H9 (cell line): ENCODE data around the gene FZD2. TPM values are rescaled to one million over a fixed set of nuclear protein-coding genes. Genes with fewer than 3 reads are reported as not detected.

Experiments used
- DNase-seq: peaks from one replicate; pipeline ENCODE4 v3.0.0-alpha.2; 2017
- H2AFZ ChIP-seq: one replicate; pipeline ENCODE4 v1.6.1; 2013; ENCODE audit warnings: mild to moderate bottlenecking, low read length, control low read depth, moderate library complexity
- H2AK5ac ChIP-seq: 2 replicates; pipeline ENCODE4 v1.6.1; 2013; ENCODE audit warnings: low read length, control low read depth, mixed read lengths; ENCODE audit not compliant: insufficient read length
- H2BK120ac ChIP-seq: one replicate; pipeline ENCODE4 v1.6.1; 2013; ENCODE audit warnings: low read depth, mild to moderate bottlenecking, low read length, control low read depth, inconsistent platforms; ENCODE audit not compliant: poor library complexity, severe bottlenecking
- H2BK12ac ChIP-seq: 2 replicates; pipeline ENCODE4 v1.6.1; 2013; ENCODE audit warnings: low read length, control low read depth, mixed read lengths, low read depth; ENCODE audit not compliant: insufficient read length
- H2BK15ac ChIP-seq: 2 replicates; pipeline ENCODE4 v1.6.1; 2013; ENCODE audit warnings: low read depth, low read length, control low read depth
- H2BK20ac ChIP-seq: one replicate; pipeline ENCODE4 v1.6.1; 2013; ENCODE audit warnings: low read depth, mild to moderate bottlenecking, low read length, control low read depth, inconsistent platforms; ENCODE audit not compliant: poor library complexity, severe bottlenecking
- H2BK5ac ChIP-seq: 2 replicates; pipeline ENCODE4 v1.6.1; 2013; ENCODE audit warnings: low read length, control low read depth, mixed read lengths; ENCODE audit not compliant: insufficient read length
- H3K14ac ChIP-seq: 2 replicates; pipeline ENCODE4 v1.6.1; 2013; ENCODE audit warnings: low read length, control low read depth; ENCODE audit not compliant: insufficient read depth
- H3K18ac ChIP-seq: 2 replicates; pipeline ENCODE4 v1.6.1; 2013; ENCODE audit warnings: low read depth, mild to moderate bottlenecking, mixed read lengths, low read length, control low read depth; ENCODE audit not compliant: insufficient read length
- H3K23ac ChIP-seq: 2 replicates; pipeline ENCODE4 v1.6.1; 2013; ENCODE audit warnings: low read length, control low read depth, mixed read lengths, low read depth; ENCODE audit not compliant: insufficient read length
- H3K23me2 ChIP-seq: 2 replicates; pipeline ENCODE4 v1.6.1; 2013; ENCODE audit warnings: low read depth, mild to moderate bottlenecking, mixed read lengths, low read length, control low read depth; ENCODE audit not compliant: insufficient read length, poor library complexity, severe bottlenecking
- H3K27ac ChIP-seq: 2 replicates; pipeline ENCODE4 v1.5.1; 2013; ENCODE audit warnings: low read length, control low read depth, mixed read lengths, low read depth; ENCODE audit not compliant: insufficient read length
- H3K27me3 ChIP-seq: 2 replicates; pipeline ENCODE4 v1.6.1; 2013; ENCODE audit warnings: low read length, control low read depth, inconsistent platforms; ENCODE audit not compliant: insufficient read depth
- H3K4ac ChIP-seq: 2 replicates; pipeline ENCODE4 v1.6.1; 2013; ENCODE audit warnings: low read depth, mild to moderate bottlenecking, control low read depth, inconsistent platforms, low read length, moderate library complexity
- H3K4me1 ChIP-seq: 2 replicates; pipeline ENCODE4 v1.6.1; 2013; ENCODE audit warnings: low read length, control low read depth, inconsistent platforms; ENCODE audit not compliant: insufficient read depth
- H3K4me2 ChIP-seq: 2 replicates; pipeline ENCODE4 v1.6.1; 2013; ENCODE audit warnings: low read length, control low read depth, mixed read lengths; ENCODE audit not compliant: insufficient read length, insufficient read depth
- H3K56ac ChIP-seq: 2 replicates; pipeline ENCODE4 v1.6.1; 2013; ENCODE audit warnings: low read depth, mild to moderate bottlenecking, mixed read lengths, low read length, control low read depth; ENCODE audit not compliant: insufficient read length
- H3K79me1 ChIP-seq: 2 replicates; pipeline ENCODE4 v1.6.1; 2013; ENCODE audit warnings: low read depth, mild to moderate bottlenecking, moderate library complexity, low read length, control low read depth, inconsistent platforms; ENCODE audit not compliant: insufficient read depth, poor library complexity, severe bottlenecking
- H3K79me2 ChIP-seq: 2 replicates; pipeline ENCODE4 v1.6.1; 2013; ENCODE audit warnings: low read length, control low read depth, inconsistent platforms; ENCODE audit not compliant: insufficient read depth
- H3K9ac ChIP-seq: 2 replicates; pipeline ENCODE4 v1.6.1; 2013; ENCODE audit warnings: low read length, control low read depth, mixed read lengths; ENCODE audit not compliant: insufficient read length; ENCODE audit errors: extremely low read depth
- H3K9me3 ChIP-seq: one replicate; pipeline ENCODE4 v1.6.1; 2013; ENCODE audit warnings: low read depth, low read length, inconsistent platforms; ENCODE audit not compliant: control insufficient read depth
- H3T11ph ChIP-seq: one replicate; pipeline ENCODE4 v1.6.1; 2013; ENCODE audit warnings: mild to moderate bottlenecking, low read length, control low read depth, inconsistent platforms
- H4K20me1 ChIP-seq: one replicate; pipeline ENCODE4 v1.6.1; 2013; ENCODE audit not compliant: control insufficient read depth, insufficient read length, insufficient read depth
- H4K5ac ChIP-seq: 2 replicates; pipeline ENCODE4 v1.6.1; 2013; ENCODE audit warnings: low read depth, mild to moderate bottlenecking, mixed read lengths, low read length, control low read depth; ENCODE audit not compliant: insufficient read length
- H4K8ac ChIP-seq: replicated peaks from 2 replicates; pipeline ENCODE4 v1.6.1; 2013; ENCODE audit warnings: low read length, control low read depth, mixed read lengths, low read depth; ENCODE audit not compliant: insufficient read length
- H4K91ac ChIP-seq: 2 replicates; pipeline ENCODE4 v1.6.1; 2013; ENCODE audit warnings: low read depth, mild to moderate bottlenecking, moderate library complexity, mixed read lengths, low read length, control low read depth; ENCODE audit not compliant: insufficient read length
- H3K27ac Mint-ChIP-seq, 3 experiments: 2 replicates in 2 of 3; 3 replicates in 1 of 3; pipeline ENCODE4 v1.8.0; 2020 to 2021; ENCODE audit warnings: mixed read lengths in 3 of 3, mild to moderate bottlenecking in 1 of 3, moderate library complexity in 1 of 3
- H3K27me3 Mint-ChIP-seq: 2 replicates; pipeline ENCODE4 v1.8.0; 2021; ENCODE audit warnings: low read depth, mild to moderate bottlenecking, moderate library complexity, mixed read lengths
- H3K36me3 Mint-ChIP-seq, 3 experiments: 2 replicates in 2 of 3; 3 replicates in 1 of 3; pipeline ENCODE4 v1.8.0; 2020 to 2021; ENCODE audit warnings: low read depth in 3 of 3, mixed read lengths in 3 of 3; ENCODE audit not compliant: insufficient read depth in 1 of 3
- H3K4me1 Mint-ChIP-seq, 2 experiments: 2 replicates each; pipeline ENCODE4 v1.8.0; 2020; ENCODE audit warnings: mixed read lengths in 2 of 2
- H3K4me3 Mint-ChIP-seq, 2 experiments: 2 replicates in 1 of 2; 3 replicates in 1 of 2; pipeline ENCODE4 v1.8.0; 2020 to 2021; ENCODE audit warnings: mild to moderate bottlenecking in 2 of 2, mixed read lengths in 2 of 2, moderate library complexity in 1 of 2
- H3K9me3 Mint-ChIP-seq, 2 experiments: 2 replicates in 1 of 2; 3 replicates in 1 of 2; pipeline ENCODE4 v1.8.0; 2020; ENCODE audit warnings: mild to moderate bottlenecking in 2 of 2, mixed read lengths in 2 of 2, moderate library complexity in 1 of 2
- WGBS: extraction: QIAGEN DNeasy Blood & Tissue Kit; methylation state at CpG from one replicate; pipeline ENCODE4 v1.1.7; 2013; ENCODE audit warnings: missing lambda C conversion rate, low lambda C conversion rate, mixed read lengths; ENCODE audit not compliant: insufficient read length; ENCODE audit errors: extremely low coverage; 5-methylcytosine and 5-hydroxymethylcytosine counted together
- total RNA-seq: library from RNA; stranded (reverse); gene quantifications from 2 replicates; pipeline ENCODE4 v1.2.1, GENCODE V29; 2021
- TF ChIP-seq, protein P1 (sequence below): fragments of 200-600 bp; sonication (generic); conservative IDR thresholded peaks from 3 replicates; pipeline ENCODE4 v1.8.0; 2021; ENCODE audit warnings: antibody characterized with exemption, mild to moderate bottlenecking

FZD2 gene
- total RNA-seq, 1 experiment from 2014 or later: 18.2 TPM

- H3K4me2 ChIP-seq: no peak overlapping the region
- no peak overlapping the region for H2BK12ac ChIP-seq
- H4K8ac ChIP-seq: no peak overlapping the region
- H2AK5ac ChIP-seq: no peak overlapping the region
- no peak overlapping the region for H3K23ac ChIP-seq
- no peak overlapping the region for H3T11ph ChIP-seq
- DNase-seq: no peak
- H4K5ac ChIP-seq: no peak overlapping the region
- no peak overlapping the region for H4K91ac ChIP-seq
- H4K20me1 ChIP-seq: no peaks in the 10 kb centered on the region
- no peaks in the 10 kb centered on the region for H3K9me3 ChIP-seq
- no peak overlapping the region for H2AFZ ChIP-seq
- no peak overlapping the region for H2BK20ac ChIP-seq
- Mint-ChIP-seq H3K4me3 (no peak overlapping the region), H3K36me3 (peaks cover 5 to 12% (median 10%) of the 10 kb centered on the region in 3 experiments), H3K27ac (no peak overlapping the region), H3K4me1 (no peaks in the 10 kb centered on the region), H3K9me3 (peaks cover 27 to 32% of the 10 kb centered on the region in 2 experiments), H3K27me3 (peaks cover 3% of the 10 kb centered on the region)
- no peak overlapping the region for H3K56ac ChIP-seq
- no peak overlapping the region for H2BK15ac ChIP-seq
- H3K27ac ChIP-seq: no peak overlapping the region
- H2BK5ac ChIP-seq: no peak overlapping the region
- TF ChIP-seq, protein P1, sequence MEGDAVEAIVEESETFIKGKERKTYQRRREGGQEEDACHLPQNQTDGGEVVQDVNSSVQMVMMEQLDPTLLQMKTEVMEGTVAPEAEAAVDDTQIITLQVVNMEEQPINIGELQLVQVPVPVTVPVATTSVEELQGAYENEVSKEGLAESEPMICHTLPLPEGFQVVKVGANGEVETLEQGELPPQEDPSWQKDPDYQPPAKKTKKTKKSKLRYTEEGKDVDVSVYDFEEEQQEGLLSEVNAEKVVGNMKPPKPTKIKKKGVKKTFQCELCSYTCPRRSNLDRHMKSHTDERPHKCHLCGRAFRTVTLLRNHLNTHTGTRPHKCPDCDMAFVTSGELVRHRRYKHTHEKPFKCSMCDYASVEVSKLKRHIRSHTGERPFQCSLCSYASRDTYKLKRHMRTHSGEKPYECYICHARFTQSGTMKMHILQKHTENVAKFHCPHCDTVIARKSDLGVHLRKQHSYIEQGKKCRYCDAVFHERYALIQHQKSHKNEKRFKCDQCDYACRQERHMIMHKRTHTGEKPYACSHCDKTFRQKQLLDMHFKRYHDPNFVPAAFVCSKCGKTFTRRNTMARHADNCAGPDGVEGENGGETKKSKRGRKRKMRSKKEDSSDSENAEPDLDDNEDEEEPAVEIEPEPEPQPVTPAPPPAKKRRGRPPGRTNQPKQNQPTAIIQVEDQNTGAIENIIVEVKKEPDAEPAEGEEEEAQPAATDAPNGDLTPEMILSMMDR: no peak
- H3K79me1 ChIP-seq: no peaks in the 10 kb centered on the region
- no peak overlapping the region for H3K4ac ChIP-seq
- no peaks in the 10 kb centered on the region for H3K4me1 ChIP-seq
- no CpG with 5 or more reads among the region's 3 CpGs for WGBS
- H3K27me3 ChIP-seq: no peaks in the 10 kb centered on the region
- H3K23me2 ChIP-seq: no peaks in the 10 kb centered on the region
- no peak overlapping the region for H3K14ac ChIP-seq
- no peak overlapping the region for H3K18ac ChIP-seq
- no peak overlapping the region for H2BK120ac ChIP-seq
- no peaks in the 10 kb centered on the region for H3K79me2 ChIP-seq
- no peak overlapping the region for H3K9ac ChIP-seq
These were observed 33.7 kb upstream of the FZD2 start for GRCh38 chr17:44523672-44523972.
